Esophagus squamous epithelium (tissue), 5 donors: ENCODE results near the gene ATP8A1. TPM values are rescaled to one million over a fixed set of nuclear protein-coding genes. Genes with fewer than 3 reads are reported as not detected.
"Not testable (repeated sequence)": the region's sequence is repeated elsewhere in the genome, so short reads cannot be mapped to it uniquely, and the experiment has no call there.

Source experiments
- DNase-seq: peaks from one replicate; lab custom pipeline; 2025; lab: John Stamatoyannopoulos, UW
- H3K27ac ChIP-seq, 4 donors: fragments of 200-600 bp; sonication (generic); one replicate each; pipeline ENCODE4 v1.5.1; 2016 to 2019; ENCODE audit warnings: mild to moderate bottlenecking in 1 of 4
- H3K27me3 ChIP-seq, 4 donors: fragments of 200-600 bp; sonication (generic); 1 replicate in 3 of 4; 2 replicates in 1 of 4; pipeline versions ENCODE4 v1.5.1 to v1.6.0; 2017 to 2021; ENCODE audit warnings: antibody characterized with exemption in 1 of 4
- H3K36me3 ChIP-seq, 3 donors: fragments of 200-600 bp; sonication (generic); one replicate each; pipeline ENCODE4 v1.5.1; 2016 to 2019
- H3K4me1 ChIP-seq, 3 donors: fragments of 200-600 bp; sonication (generic); one replicate each; pipeline ENCODE4 v1.5.1; 2017 to 2019
- H3K4me3 ChIP-seq, 4 donors: fragments of 200-600 bp; sonication (generic); 1 replicate in 3 of 4; 2 replicates in 1 of 4; pipeline ENCODE4 v1.5.1; 2016 to 2019; ENCODE audit warnings: mild to moderate bottlenecking in 2 of 4, moderate library complexity in 1 of 4
- H3K9me3 ChIP-seq, 3 donors: fragments of 200-600 bp; sonication (generic); one replicate each; pipeline ENCODE4 v1.5.1; 2016 to 2019
- CTCF ChIP-seq, 6 experiments: fragments of 450-650 bp in 4 of 6; fragments of 200-600 bp in 2 of 6; sonication (generic) in 2 of 6; IDR thresholded peaks; one replicate each; pipeline ENCODE4 v1.5.1; 2016 to 2019; ENCODE audit warnings: antibody characterized with exemption in 6 of 6, mild to moderate bottlenecking in 4 of 6, moderate library complexity in 4 of 6
- POLR2A ChIP-seq, 4 donors: fragments of 450-650 bp; IDR thresholded peaks; one replicate each; pipeline ENCODE4 v1.6.1; 2017; ENCODE audit warnings: antibody characterized with exemption in 4 of 4, mild to moderate bottlenecking in 4 of 4, moderate library complexity in 3 of 4
- WGBS, 2 donors: methylation state at CpG; one replicate each; pipeline ENCODE4 v1.1.5; 2018; 5-methylcytosine and 5-hydroxymethylcytosine counted together
- intact Hi-C: fragments of 100-400 bp; cut with DNase I; formaldehyde crosslinking; loops from one replicate; pipeline ENCODE4 v1.15.0; 2022
- total RNA-seq, 4 donors: library from RNA; depleted of rRNA; stranded (reverse); fragments of >200 nt; gene quantifications; one replicate each; pipeline ENCODE4 v1.1.0, GENCODE V29; 2016
- donor health status: DM: yes; HTN: yes; CAD: no.

The ATP8A1 gene
- total RNA-seq, result 10 to 100 TPM in 1 of 4 donors, 1 to 10 TPM in 3; 1.9 to 11.8 (median 3.3) TPM

DNA sequence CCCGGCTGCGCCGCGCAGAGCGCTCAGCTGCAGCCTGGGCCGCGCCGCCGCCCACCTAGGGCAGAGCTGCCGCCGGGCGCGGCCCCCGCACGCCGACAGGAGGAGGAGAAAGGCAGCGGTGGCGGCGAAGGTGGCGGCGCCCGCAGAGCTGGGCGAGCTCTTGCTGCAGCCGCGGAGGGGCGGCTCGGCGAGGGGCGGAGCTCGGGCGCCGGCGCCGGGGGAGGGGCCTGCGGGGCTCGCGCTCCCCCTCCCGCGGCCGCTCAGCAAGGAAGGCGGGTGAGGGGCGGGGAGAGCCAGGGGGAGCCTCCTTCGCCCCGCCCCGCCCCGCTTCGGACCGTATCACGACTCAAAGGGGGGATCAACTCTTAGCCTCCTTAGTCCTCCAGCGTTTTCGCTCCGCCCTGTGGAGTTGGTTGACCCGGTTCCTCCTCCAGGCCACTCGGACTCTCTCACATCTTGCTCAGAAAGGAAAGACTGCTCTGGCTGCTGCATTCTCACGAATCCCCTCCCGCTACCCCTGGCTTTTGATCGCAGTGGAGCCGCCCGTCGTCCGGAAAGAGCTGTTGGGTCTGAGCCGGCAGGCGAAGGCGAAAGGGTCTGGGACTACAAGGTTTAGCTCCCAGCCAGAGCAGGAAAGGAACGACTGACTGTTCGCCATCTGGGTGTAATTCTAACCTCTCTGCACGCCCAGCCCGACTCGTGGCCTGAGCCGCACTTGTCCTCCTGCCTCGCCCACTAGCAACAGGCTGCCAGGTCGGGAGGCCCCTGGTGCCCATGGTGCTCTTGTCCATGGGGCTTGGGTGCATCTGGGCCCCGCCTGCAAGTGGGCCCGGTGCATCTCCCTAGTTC lies at the start of gene ATP8A1:
Gene ATP8A1 (minus strand): TSS at position 162 of the 849 bp plus-strand sequence. CDS start 232 bp downstream, outside the sequence.
- no peaks in the 10 kb centered on the region for H3K36me3 ChIP-seq
- no peaks in the 10 kb centered on the region for H3K27me3 ChIP-seq
- peak; percentile 69 for DNase-seq
- intact Hi-C loops, result no loop called here
- H3K4me3 ChIP-seq, result peak within 1 kb of the TSS; percentile 79 to 97 (median 80)
- H3K27ac ChIP-seq, result peak within 1 kb of the TSS; percentile 79 to 95 (median 90)
- H3K4me1 ChIP-seq, result peaks cover 8 to 45% (median 23%) of the 10 kb centered on the region in 3 donors
- TF ChIP-seq CTCF (IDR thresholded peaks at IDR 0.05) (peak in 1 of 6 experiments; percentile 4), POLR2A (IDR thresholded peaks at IDR 0.05) (peak in 2 of 4 donors; percentile 36 to 59)
- 0% methylated on average over 4 to 17 of the region's 74 CpGs for WGBS, 2 donors
- H3K9me3 ChIP-seq, result no peaks in the 10 kb centered on the region

DNA sequence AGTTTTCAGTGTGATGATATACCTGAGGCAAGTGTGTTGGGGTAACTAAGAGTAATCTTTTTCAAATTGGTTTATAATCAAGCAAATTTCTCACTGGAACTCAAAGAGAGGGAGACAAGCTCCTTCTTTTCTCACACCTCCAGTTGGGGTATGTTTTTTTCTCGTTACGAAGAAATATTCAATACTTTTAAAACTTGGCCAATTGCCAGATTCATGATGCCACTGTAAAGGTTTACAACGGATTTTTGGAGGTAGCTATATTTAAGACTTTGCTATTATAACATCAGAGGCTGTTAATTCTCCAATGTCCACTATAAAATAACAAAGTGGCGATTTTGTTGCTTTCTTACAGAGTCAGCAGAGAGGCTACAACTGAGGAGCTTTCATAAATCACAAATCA lies 49.2 kb upstream of the ATP8A1 start:
- DNase-seq, result no peak
- no peaks in the 10 kb centered on the region for H3K9me3 ChIP-seq
- TF ChIP-seq POLR2A (IDR thresholded peaks at IDR 0.05) (no peak), CTCF (IDR thresholded peaks at IDR 0.05) (no peak)
- no peak overlapping the region for H3K27ac ChIP-seq
- peaks cover 0 to 10% (median 0%) of the 10 kb centered on the region in 3 donors for H3K4me1 ChIP-seq
- no peak overlapping the region for H3K4me3 ChIP-seq
- intact Hi-C loops, result no loop called here
- no peaks in the 10 kb centered on the region for H3K36me3 ChIP-seq
- peaks cover 0 to 10% (median 0%) of the 10 kb centered on the region in 4 donors for H3K27me3 ChIP-seq
- 65 to 68% methylated on average over 4 of the region's 4 CpGs for WGBS, 2 donors

GRCh38 chr4:42703813-42704212 lies 46.9 kb upstream of the ATP8A1 start:
- TF ChIP-seq POLR2A (IDR thresholded peaks at IDR 0.05) (no peak), CTCF (IDR thresholded peaks at IDR 0.05) (no peak)
- Histone ChIP-seq H3K27ac (no peak overlapping the region), H3K27me3 (peaks cover 0 to 4% (median 0%) of the 10 kb centered on the region in 4 donors), H3K9me3 (no peaks in the 10 kb centered on the region), H3K4me3 (no peak overlapping the region), H3K4me1 (no peaks in the 10 kb centered on the region), H3K36me3 (no peaks in the 10 kb centered on the region)
- intact Hi-C loops, result no loop called here
- WGBS, 2 donors, result 57 to 59% methylated on average over 5 of the region's 5 CpGs
- DNase-seq, result no peak

- TF ChIP-seq CTCF (IDR thresholded peaks at IDR 0.05) (no peak), POLR2A (IDR thresholded peaks at IDR 0.05) (no peak)
- Histone ChIP-seq H3K4me3 (no peak overlapping the region), H3K9me3 (no peaks in the 10 kb centered on the region), H3K36me3 (no peaks in the 10 kb centered on the region), H3K4me1 (no peaks in the 10 kb centered on the region), H3K27ac (no peak overlapping the region), H3K27me3 (peaks cover 0 to 4% (median 0%) of the 10 kb centered on the region in 4 donors)
- 61 to 79% methylated on average over 3 of the region's 3 CpGs for WGBS, 2 donors
- DNase-seq, result no peak
- intact Hi-C loops, result no loop called here
Measured at GRCh38 chr4:42702895-42703294, 46.0 kb upstream of the ATP8A1 start.

DNA sequence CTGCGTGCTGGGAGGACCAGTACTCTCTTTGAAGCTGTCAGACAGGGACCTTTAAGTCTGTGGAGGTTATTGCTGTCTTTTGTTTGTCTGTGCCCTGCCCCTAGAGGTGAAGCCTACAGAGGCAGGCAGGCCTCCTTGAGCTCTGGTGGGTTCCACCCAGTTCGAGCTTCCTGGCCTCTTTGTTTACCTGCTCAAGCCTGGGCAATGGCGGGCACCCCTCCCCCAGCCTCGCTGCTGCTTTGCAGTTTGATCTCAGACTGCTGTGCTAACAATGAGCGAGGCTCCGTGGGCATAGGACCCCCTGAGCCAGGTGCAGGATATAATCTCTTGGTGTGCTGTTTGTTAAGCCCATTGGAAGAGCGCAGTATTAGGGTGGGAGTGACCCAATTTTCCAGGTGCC lies 44.9 kb upstream of the ATP8A1 start:
- H3K4me3 ChIP-seq, H3K4me1 ChIP-seq, H3K9me3 ChIP-seq, intact Hi-C loops, H3K27me3 ChIP-seq, DNase-seq, H3K36me3 ChIP-seq, H3K27ac ChIP-seq: not testable (repeated sequence)
- WGBS, 2 donors, result 83 to 89% methylated on average over 2 to 3 of the region's 7 CpGs
